Colon (tissue), 2 donors: ENCODE data around the gene CCDC136.

Experiments
- FAIRE-seq: peaks from 2 replicates; lab custom pipeline; 2012; peaks lifted over from hg19 to GRCh38; lab: Jason Lieb, UNC
- donor health status: control.
- donor health status: control.

CCDC136 gene

DNA sequence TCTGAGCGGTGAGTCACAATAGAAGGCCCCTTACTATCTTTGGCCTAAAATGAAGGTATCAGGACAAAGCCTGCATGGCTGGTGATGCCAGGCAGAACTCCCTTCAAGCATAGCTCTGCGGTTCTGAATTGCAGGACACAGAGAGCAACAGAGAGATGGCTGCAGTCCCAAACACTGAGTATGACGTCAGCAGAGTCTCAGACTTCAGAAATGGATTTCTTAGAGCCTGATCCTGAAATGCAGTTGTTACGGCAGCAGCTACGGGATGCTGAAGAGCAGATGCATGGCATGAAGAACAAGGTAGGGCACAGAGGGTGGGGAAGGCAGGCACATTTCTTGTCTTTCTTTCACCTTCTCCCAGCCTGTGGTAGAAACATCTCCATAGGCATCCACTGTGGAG is 13.5 kb downstream of the CCDC136 start:
- no peak for FAIRE-seq

DNA sequence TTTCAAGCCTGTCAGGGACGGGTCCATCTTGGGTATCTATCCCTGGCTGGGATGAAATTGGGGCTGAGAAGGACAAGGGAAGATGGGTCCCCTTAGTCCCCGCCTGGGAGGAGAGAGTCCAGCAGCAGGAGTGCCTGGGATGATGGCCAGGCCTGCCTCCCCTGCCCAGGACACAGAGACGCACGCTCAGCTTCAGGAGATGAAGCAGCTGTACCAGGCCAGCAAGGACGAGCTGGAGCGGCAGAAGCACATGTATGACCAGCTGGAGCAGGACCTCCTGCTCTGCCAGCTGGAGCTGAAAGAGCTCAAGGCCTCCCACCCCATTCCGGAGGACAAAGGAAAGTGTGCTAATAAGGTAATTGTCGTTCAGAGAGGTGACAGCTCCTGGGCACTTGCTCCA is 15.4 kb downstream of the CCDC136 start:
- no peak for FAIRE-seq

DNA sequence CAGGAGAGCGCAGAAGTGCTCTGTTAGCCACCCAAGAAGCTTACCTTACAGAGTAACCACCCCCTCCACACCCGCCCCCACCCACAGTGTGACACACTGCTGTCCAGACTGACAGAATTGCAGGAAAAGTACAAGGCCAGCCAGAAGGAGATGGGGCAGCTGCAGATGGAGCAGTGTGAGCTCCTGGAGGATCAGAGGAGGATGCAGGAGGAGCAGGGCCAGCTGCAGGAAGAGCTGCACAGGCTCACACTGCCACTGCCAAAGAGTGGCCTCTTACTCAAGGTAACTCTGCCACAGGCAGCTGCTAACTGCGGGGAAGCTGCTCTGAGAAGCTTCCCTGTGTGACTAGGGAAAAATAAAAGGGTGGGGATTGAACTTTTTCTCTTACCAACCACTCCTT is 17.6 kb downstream of the CCDC136 start:
- FAIRE-seq = no peak

DNA sequence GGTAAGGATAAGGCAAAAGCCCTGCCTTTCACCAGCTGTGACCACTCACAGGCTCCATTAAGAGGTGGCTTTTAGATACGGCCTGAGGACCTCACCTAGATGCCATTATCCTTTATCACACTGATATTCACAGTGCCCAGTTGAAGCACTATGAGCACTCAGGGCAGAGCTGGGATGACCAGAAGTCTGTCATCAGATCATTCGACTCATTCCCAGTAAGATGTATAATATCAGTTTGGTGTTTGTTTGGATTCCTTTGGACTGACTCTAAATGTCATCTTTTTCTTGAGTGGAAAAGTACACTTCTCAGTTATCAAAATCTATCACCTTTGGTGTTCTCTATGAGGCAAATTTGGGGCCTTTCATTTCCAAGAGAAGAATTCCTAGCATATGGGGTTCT is 18.7 kb downstream of the CCDC136 start:
- no peak for FAIRE-seq

GRCh38 chr7:128810997-128811396 is 19.2 kb downstream of the CCDC136 start:
- FAIRE-seq = no peak

DNA sequence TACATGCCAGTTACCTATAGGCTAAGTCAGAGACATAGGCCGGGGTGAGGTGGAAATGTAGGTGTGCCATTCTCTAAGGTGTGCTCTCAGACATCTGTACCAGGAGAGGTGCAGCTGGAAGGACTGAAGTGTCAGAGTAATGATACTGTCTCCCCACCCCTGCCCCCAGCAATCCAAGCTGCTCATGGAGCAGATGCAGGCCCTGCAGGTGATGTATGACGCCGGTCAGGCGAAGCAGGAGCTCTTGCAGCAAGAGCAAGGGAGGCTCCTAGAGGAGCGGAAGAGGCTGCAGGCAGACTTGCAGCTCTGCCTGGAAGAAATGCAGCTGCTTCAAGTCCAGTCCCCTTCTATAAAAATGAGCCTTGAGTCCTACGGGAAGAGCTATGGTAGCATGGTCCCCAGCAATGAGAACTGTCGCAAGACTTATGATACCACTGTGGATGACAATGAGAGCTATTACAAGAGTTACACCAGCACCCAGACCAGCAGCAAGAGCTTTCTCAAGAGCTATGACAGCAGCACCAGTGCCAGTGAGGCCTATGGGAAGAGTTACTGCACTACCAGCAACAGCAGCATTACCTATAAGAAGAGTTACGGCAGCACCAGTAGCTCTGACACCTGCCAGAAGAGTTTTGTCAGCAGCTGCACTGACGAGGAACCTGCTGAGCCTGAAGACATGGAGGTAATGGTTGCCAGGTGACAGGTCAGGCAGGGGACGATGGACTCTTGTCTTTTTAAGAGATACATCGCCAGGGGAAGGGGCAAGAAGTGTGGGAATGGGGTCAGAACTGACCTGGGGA is 20.1 kb downstream of the CCDC136 start:
- FAIRE-seq = no peak

- no peak for FAIRE-seq
Observed at GRCh38 chr7:128812514-128813168, 20.9 kb downstream of the CCDC136 start.

GRCh38 chr7:128814499-128814898 is 22.7 kb downstream of the CCDC136 start:
- FAIRE-seq = no peak

GRCh38 chr7:128815289-128815942 is 23.6 kb downstream of the CCDC136 start:
- no peak for FAIRE-seq

- no peak for FAIRE-seq
Observed at GRCh38 chr7:128818694-128819093, 26.9 kb downstream of the CCDC136 start.

DNA sequence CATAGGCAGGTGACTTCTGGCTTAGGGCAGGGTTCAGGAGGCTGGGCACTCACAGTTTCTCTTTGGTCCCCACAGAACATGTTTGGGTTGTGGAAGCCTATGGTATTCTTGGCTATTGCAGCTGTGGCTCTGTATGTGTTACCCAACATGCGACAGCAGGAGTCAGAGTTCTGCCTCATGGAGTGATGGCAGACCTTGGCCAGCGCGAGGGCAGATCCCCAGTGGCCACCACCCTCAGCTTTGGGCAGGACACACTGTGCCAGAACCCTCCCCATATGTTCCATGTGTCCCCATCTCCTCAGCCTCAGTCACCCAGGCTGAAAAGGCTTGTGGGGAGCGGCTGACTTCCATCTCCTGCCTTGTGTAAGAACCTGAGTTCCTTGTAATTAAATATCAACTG is 30.0 kb downstream of the CCDC136 start:
- FAIRE-seq = no peak

GRCh38 chr7:128826512-128826911 is 34.7 kb downstream of the CCDC136 start:
- no peak for FAIRE-seq

DNA sequence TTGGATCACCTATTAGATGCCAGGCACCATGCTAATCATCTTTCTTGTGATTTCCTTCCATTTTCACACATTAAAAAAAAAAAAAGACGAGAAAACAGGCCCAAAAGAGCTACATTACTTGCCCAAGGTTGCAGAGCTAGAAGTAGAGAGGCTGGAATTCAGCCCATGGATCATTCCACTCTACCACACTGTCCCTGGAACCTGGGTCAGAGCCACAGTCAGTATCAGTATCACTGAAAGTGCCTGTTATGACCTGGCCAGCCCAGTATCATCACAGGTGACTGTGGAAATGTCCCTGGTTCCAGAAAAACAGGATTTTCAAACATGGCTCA is 35.1 kb downstream of the CCDC136 start:
- FAIRE-seq = no peak

- no peak for FAIRE-seq
Observed at GRCh38 chr7:128827248-128827958, 35.6 kb downstream of the CCDC136 start.

- FAIRE-seq = no peak
Observed at GRCh38 chr7:128827971-128828711, 36.4 kb downstream of the CCDC136 start.

- no peak for FAIRE-seq
Observed at GRCh38 chr7:128829391-128830166, 37.8 kb downstream of the CCDC136 start.

- FAIRE-seq = no peak
Observed at GRCh38 chr7:128830231-128831177, 38.7 kb downstream of the CCDC136 start, which contains the start of gene FLNC. Gene FLNC, plus strand, starts transcription at chr7:128830406. Its CDS starts 232 bp downstream, at chr7:128830638.

DNA sequence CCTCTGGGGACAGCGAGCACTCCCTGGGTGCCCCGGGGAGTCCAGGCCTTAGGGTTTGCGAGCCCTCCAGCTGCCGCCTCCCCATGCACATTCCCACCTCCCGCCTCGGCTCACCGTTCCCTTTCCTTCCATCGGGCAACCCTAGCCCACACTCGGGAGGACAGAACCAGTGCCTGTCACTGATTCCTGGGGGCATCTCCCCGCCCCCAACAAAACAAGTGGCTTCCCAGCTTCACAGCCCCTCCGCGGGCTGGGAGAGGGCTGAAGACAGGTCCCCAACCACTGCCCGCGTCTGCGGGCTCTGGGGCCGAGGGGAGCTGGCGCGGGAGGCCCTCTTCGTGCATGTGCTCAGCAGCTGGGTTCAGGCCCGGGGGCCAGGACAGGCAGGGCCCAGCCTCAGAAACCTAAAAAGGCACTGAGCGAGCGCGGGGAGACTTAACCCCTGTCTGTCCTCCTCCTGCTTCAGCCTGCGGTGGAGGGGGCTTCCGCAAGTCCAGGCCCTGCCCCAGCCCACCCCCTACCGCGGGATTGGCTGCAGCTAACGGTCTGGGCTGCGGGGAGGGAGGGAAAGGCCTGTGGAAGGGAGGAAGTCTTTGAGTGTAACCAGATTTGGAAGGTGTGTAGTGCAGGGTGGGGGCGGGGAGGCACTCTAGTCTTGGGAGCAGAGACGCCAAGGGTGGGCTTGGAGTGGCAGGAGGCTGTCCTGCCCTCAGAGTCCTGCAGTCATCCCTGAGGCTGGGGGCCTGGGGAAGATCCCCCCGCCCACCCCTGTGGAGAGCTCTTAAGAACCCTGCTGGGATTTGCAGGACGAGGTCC is 39.6 kb downstream of the CCDC136 start:
- no peak for FAIRE-seq
